Small intestine (tissue), 7 donors: Measurements from ENCODE around the gene CZIB. TPM values are rescaled to one million over a fixed set of nuclear protein-coding genes. Genes with fewer than 3 reads are reported as not detected.

ENCODE experiments used
- DNase-seq, 2 donors: peaks; one replicate each; pipeline versions ENCODE4 v3.0.0 to v3.0.0-alpha.2; 2013
- FAIRE-seq: peaks from 2 replicates; lab custom pipeline; 2012; peaks lifted over from hg19 to GRCh38; lab: Jason Lieb, UNC
- H3K27ac ChIP-seq, 3 donors: one replicate each; pipeline ENCODE4 v1.5.1; 2013; ENCODE audit warnings: low read length in 2 of 3, mild to moderate bottlenecking in 2 of 3, control low read depth in 1 of 3, inconsistent platforms in 1 of 3, low read depth in 1 of 3, moderate library complexity in 1 of 3
- H3K27me3 ChIP-seq, 3 donors: one replicate each; pipeline ENCODE4 v1.6.1; 2013; ENCODE audit warnings: low read length in 3 of 3, inconsistent platforms in 1 of 3; ENCODE audit not compliant: control insufficient read depth in 3 of 3, insufficient read depth in 3 of 3
- H3K36me3 ChIP-seq, 3 donors: one replicate each; pipeline ENCODE4 v1.6.1; 2013; ENCODE audit warnings: low read length in 3 of 3, inconsistent platforms in 1 of 3, low read depth in 1 of 3, mild to moderate bottlenecking in 1 of 3, moderate library complexity in 1 of 3; ENCODE audit not compliant: control insufficient read depth in 3 of 3, insufficient read depth in 2 of 3
- H3K4me1 ChIP-seq, 3 donors: one replicate each; pipeline ENCODE4 v1.6.1; 2013; ENCODE audit warnings: low read length in 2 of 3, inconsistent platforms in 1 of 3, low read depth in 1 of 3, mild to moderate bottlenecking in 1 of 3, moderate library complexity in 1 of 3; ENCODE audit not compliant: control insufficient read depth in 3 of 3, insufficient read depth in 2 of 3
- H3K4me3 ChIP-seq, 3 donors: one replicate each; pipeline ENCODE4 v1.5.1; 2013; ENCODE audit warnings: low read length in 3 of 3, control low read depth in 1 of 3, inconsistent platforms in 1 of 3, low read depth in 1 of 3, mild to moderate bottlenecking in 1 of 3, moderate library complexity in 1 of 3
- H3K9me3 ChIP-seq, 2 donors: one replicate each; pipeline ENCODE4 v1.6.1; 2013; ENCODE audit warnings: low read depth in 1 of 2, low read length in 1 of 2; ENCODE audit not compliant: control insufficient read depth in 2 of 2, insufficient read depth in 1 of 2
- WGBS, 3 donors: extraction: QIAGEN DNeasy Blood & Tissue Kit; methylation state at CpG; one replicate each; pipeline ENCODE4 v1.1.7; 2013; 5-methylcytosine and 5-hydroxymethylcytosine counted together
- polyA plus RNA-seq, 4 donors: library from polyadenylated mRNA; stranded (reverse) in 3 of 4; unstranded in 1 of 4; fragments of 200-250 nt in 3 of 4; fragments of 120-200 nt in 1 of 4; gene quantifications; one replicate each; pipeline versions ENCODE4 v1.2.1 to v1.2.3, GENCODE V29; 2013
- donor health status: healthy with polysubstance abuse.
- donor health status: control.
- donor health status: control.
- donor health status: Bipolar disorder and iron deficiency.
- donor health status: healthy.

The CZIB gene
- polyA plus RNA-seq, 4 donors, result 40.0 to 59.2 (median 49.6) TPM

DNA sequence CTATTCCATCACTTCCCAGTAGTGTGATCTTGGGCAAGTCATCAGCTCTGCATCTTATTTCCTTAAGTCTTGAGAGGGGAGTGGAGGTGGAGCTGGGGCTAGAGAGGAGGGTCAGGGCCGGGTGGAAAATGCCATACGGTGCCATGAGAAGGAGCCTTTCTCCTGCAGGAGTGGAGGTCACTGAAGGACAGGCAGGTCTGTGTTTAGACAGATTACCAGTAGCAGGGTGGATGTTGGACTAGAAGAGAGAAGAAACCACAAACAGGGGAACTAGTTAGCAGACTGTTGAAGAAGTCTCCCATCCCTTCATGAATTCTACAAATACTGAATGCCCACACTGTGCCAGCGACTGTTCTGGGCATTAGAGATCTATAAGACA, 37.7 kb downstream of the CZIB start:
- no peak overlapping the region for H3K4me3 ChIP-seq
- no peaks in the 10 kb centered on the region for H3K27me3 ChIP-seq
- H3K9me3 ChIP-seq, result peaks cover 0 to 4% of the 10 kb centered on the region in 2 donors
- DNase-seq (peak; percentile 17 to 43), FAIRE-seq (no peak)
- H3K4me1 ChIP-seq, result peaks cover 0 to 49% (median 5%) of the 10 kb centered on the region in 3 donors
- no peaks in the 10 kb centered on the region for H3K36me3 ChIP-seq
- H3K27ac ChIP-seq, result peak overlapping the region; percentile 42 to 84 (median 66)
- 17 to 57% (median 33%) methylated on average over 3 of the region's 3 CpGs for WGBS, 3 donors

DNA sequence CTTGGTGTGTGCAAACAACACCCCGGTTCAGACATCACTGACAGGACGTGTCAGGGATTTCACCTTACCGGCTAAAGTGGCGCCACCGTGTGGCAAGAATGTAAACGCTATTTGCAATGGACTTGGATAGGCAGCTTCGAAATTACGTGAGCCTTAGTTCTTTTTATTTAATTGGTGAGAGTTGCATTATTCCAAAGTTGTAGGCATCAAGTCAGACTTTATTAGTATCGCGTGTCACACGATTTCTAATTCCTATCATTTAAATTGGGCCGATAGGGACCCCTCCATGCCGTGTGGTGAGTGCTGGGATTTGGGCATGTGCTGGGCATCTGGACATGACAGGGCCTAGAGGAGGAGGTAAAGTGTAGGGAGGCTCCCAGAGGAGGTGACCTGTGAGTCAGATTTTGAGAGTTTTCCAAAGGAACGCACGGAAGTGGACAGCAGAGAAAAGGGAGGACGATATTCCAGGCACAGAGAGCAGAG, 38.3 kb downstream of the CZIB start:
- Histone ChIP-seq H3K4me3 (no peak overlapping the region), H3K27ac (peak overlapping the region; percentile 31 to 84 (median 66)), H3K27me3 (no peaks in the 10 kb centered on the region), H3K4me1 (peaks cover 0 to 50% (median 5%) of the 10 kb centered on the region in 3 donors), H3K36me3 (no peaks in the 10 kb centered on the region), H3K9me3 (peaks cover 0 to 4% of the 10 kb centered on the region in 2 donors)
- WGBS, 3 donors, result 25 to 28% (median 26%) methylated on average over 16 of the region's 16 CpGs
- DNase-seq (peak; percentile 87 to 94), FAIRE-seq (no peak)

- Histone ChIP-seq H3K36me3 (no peaks in the 10 kb centered on the region), H3K9me3 (peaks cover 0 to 4% of the 10 kb centered on the region in 2 donors), H3K27me3 (no peaks in the 10 kb centered on the region), H3K4me3 (no peak overlapping the region), H3K4me1 (peaks cover 2 to 62% (median 8%) of the 10 kb centered on the region in 3 donors), H3K27ac (no peak overlapping the region)
- 90 to 94% (median 92%) methylated on average over 5 of the region's 5 CpGs for WGBS, 3 donors
- FAIRE-seq (no peak), DNase-seq (peak in 1 of 2 donors; percentile 68)
Observed at GRCh38 chr1:53180951-53181350, 39.5 kb downstream of the CZIB start.

- H3K4me1 ChIP-seq, result peaks cover 2 to 61% (median 8%) of the 10 kb centered on the region in 3 donors
- WGBS, 3 donors, result 78 to 89% (median 87%) methylated on average over 2 of the region's 2 CpGs
Observed at GRCh38 chr1:53180226-53180625, 40.2 kb downstream of the CZIB start.

DNA sequence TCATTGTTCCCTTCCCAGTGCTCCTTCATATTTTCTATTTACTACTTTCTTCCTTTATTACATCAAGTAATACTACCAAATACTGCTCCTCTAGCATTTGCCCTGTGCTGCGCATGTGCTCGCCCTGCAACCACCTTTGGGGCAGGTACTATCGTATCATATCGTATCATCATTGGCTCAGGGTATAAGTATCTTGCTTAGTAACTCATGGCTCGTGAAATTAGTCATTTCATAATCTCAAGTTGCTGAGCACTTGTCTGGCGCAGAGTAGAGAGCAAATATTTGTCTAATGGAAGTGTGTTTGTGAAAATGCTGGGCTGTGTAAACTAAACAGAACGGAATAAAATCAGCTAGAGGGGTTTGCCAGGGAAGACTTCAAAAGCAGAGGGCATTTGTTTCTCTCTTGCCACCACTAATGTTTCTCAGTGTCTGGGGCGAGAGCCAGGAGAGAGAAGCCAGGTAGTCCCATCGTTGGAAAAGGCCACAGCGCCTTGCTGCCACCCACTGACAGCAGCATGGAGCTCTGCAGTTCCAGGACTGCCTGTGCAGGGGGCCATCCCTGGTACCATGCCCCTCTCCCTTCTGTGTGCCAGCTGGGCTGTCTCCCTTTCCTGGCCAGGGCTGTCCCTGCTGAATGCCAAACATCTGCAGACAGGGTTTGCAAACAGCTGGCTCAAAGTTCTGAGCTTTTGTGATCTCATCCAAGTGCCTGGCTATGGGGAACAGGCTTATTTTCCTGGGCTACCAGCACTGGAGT, 43.8 kb downstream of the CZIB start:
- Histone ChIP-seq H3K27ac (peak overlapping the region in 1 of 3 donors; percentile 44), H3K27me3 (no peaks in the 10 kb centered on the region), H3K4me3 (no peak overlapping the region), H3K9me3 (no peaks in the 10 kb centered on the region), H3K36me3 (no peaks in the 10 kb centered on the region), H3K4me1 (peaks cover 2 to 28% (median 3%) of the 10 kb centered on the region in 3 donors)
- FAIRE-seq (no peak), DNase-seq (peak; percentile 51 to 57)
- WGBS, 3 donors, result 55 to 58% (median 56%) methylated on average over 10 of the region's 10 CpGs

More at GRCh38 chr1:53180226-53180625, 40.2 kb downstream of the CZIB start:
- H3K36me3 ChIP-seq, result no peaks in the 10 kb centered on the region
- DNase-seq (no peak), FAIRE-seq (no peak)
- no peak overlapping the region for H3K27ac ChIP-seq
- no peaks in the 10 kb centered on the region for H3K27me3 ChIP-seq
- H3K4me3 ChIP-seq, result no peak overlapping the region
- H3K9me3 ChIP-seq, result no peaks in the 10 kb centered on the region

GRCh38 chr1:53174971-53175913, 45.2 kb downstream of the CZIB start:
- FAIRE-seq (no peak), DNase-seq (no peak)
- Histone ChIP-seq H3K36me3 (no peaks in the 10 kb centered on the region), H3K27ac (no peak overlapping the region), H3K27me3 (no peaks in the 10 kb centered on the region), H3K4me3 (no peak overlapping the region), H3K9me3 (no peaks in the 10 kb centered on the region), H3K4me1 (peaks cover 2 to 23% (median 3%) of the 10 kb centered on the region in 3 donors)
- 57 to 68% (median 61%) methylated on average over 10 of the region's 10 CpGs for WGBS, 3 donors

DNA sequence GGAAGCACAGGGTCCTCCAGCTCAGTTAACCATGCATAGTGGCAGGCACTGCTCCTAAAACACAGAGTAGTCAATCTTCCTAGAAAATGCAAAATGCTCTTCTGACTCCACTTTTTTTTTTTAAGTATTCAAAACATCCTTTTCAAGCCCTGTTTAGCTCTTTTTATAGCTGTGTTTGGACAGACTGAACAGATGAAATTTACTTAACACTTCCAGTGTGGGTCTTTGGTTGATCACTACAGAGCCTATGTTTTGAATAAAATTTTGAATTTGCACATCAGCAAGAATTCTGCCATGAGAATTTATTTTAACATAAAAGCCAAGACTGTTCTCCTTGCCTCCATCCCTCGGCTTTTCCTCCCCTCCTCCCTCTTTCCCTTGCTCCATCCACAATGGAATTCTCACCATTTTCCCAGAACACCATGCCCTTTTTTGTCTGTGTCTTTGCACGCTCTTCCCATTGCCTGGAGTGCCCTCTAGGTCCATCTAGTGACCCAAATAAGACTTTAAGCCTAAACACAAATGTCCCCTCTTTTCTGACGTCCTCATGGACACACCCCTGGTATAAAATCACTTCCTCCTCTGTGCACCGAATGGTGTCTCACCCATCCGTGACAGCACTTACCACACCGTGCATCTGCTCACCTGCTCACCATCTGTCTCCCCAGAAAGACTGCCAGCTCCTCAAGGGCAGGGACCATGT, 47.9 kb downstream of the CZIB start:
- Histone ChIP-seq H3K4me1 (peaks cover 2 to 16% (median 3%) of the 10 kb centered on the region in 3 donors), H3K9me3 (no peaks in the 10 kb centered on the region), H3K4me3 (no peak overlapping the region), H3K27ac (peak overlapping the region in 1 of 3 donors; percentile 49), H3K36me3 (no peaks in the 10 kb centered on the region), H3K27me3 (no peaks in the 10 kb centered on the region)
- FAIRE-seq, result no peak
- peak in 1 of 2 donors; percentile 61 for DNase-seq
- WGBS, 3 donors, result 18 to 34% (median 28%) methylated on average over 6 of the region's 6 CpGs
